IPS-18c (cell line): Measurements from ENCODE around the gene MACROH2A2.
"Not testable (repeated sequence)": the region's sequence is repeated elsewhere in the genome, so short reads cannot be mapped to it uniquely, and the experiment has no call there.

Source experiments
- H3K4me3 ChIP-seq: 2 replicates; pipeline ENCODE4 v1.7.0; 2013; ENCODE audit warnings: low read depth, mild to moderate bottlenecking, low read length, moderate library complexity; ENCODE audit not compliant: insufficient read depth
- H3K9me3 ChIP-seq: one replicate; pipeline ENCODE4 v1.6.1; 2013; ENCODE audit warnings: mild to moderate bottlenecking, low read length, moderate library complexity; ENCODE audit not compliant: control insufficient read depth, insufficient read depth

MACROH2A2 gene

DNA sequence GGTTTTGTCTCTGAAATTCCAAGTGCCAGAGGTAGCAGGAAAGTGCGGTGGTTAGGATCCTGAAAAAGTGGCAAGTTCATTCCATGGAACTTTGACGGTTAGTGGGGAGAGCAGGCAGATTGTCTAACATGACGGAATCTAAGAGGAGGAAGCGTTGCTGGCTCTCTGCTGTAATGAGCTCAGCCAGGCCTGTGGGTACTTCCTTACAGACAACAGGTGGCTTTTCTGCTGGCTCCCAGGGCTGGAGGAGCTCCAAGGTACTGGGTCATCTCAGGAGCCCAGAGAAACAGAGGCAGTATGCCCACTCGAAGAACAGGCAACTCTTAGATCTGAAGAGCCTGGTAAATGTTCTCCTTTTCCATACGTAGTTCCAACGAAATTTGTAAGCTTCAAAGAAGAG lies 83.0 kb downstream of the MACROH2A2 start:
- Histone ChIP-seq H3K9me3 (no peaks in the 10 kb centered on the region), H3K4me3 (no peak overlapping the region)

DNA sequence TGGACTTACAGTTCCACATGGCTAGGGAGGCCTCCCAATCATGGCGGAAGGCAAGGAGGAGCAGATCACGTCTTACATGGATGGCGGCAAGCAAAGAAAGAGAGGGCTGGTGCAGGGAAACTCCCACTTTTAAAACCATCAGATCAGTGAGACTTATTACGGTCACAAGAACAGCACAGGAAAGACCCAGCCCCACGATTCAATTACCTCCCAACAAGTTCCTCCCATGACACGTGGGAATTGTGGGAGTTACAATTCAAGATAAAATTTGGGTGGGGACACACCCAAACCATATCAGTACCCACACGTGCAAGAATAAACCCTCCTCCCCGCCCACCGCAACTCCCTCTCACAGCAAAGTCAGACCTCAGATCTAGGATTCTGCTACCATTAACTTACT lies 84.5 kb downstream of the MACROH2A2 start:
- no peak overlapping the region for H3K4me3 ChIP-seq

GRCh38 chr10:70137927-70138883 lies 85.6 kb downstream of the MACROH2A2 start:
- Histone ChIP-seq H3K9me3 (no peaks in the 10 kb centered on the region), H3K4me3 (no peak overlapping the region)

More for the DNA sequence above, 84.5 kb downstream of the MACROH2A2 start:
- no peaks in the 10 kb centered on the region for H3K9me3 ChIP-seq

DNA sequence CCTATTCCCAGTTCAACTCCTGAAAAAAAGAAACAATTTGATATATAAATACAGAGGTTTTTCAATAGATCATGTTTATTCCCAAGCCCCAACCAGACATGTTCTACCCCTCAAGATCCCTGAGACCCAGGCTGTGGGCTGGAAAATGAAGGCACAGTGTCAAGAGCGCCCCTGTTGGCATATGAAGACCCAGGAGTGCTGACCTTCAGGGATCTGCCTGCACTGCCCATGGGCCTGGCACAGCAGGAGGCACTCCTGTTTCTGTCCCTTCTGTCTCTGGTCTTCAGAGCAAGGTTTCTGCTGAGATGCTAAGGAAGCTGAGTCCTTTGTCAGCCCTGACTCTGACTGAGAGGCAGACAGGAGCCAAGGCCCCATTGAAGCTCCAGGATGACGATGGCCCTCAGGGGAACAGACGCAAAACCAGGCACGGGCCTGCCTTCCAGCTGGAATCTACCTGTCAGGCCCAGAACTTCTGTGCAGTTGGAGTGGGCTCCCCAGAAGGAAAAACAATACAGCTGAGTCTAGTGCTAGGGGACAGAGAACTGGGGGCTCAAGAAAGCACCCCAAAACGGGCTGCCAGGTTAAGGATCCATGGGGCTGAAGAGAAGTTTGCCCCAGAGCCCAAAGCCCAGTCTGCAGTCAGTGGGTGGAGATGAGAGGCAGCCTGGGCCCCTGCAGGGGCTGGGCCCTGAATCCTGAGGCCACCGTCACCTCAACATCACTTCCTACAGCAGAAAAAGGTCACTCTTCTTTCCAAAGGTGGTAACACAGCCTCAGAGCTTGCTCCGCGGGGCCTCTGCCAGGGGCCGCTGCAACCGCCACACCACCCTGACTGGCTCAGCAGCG lies 86.7 kb downstream of the MACROH2A2 start:
- Histone ChIP-seq H3K4me3 (no peak overlapping the region), H3K9me3 (no peaks in the 10 kb centered on the region)

DNA sequence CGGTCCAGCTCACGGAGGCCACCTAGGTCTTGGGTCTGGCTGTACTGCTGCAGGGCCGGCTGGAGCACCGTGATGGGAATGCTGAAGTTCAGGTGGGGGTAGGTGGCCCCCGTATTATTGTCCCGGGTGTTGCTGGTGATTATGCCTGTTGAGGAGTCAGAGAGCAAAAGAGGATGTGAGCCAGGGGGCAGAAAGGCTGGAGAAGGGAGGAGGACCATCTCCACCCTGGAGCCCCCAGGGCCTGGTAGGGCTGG lies 87.3 kb downstream of the MACROH2A2 start:
- Histone ChIP-seq H3K4me3 (no peak overlapping the region), H3K9me3 (no peaks in the 10 kb centered on the region)

GRCh38 chr10:70140297-70140696 lies 87.7 kb downstream of the MACROH2A2 start:
- Histone ChIP-seq H3K4me3 (no peak overlapping the region), H3K9me3 (no peaks in the 10 kb centered on the region)

GRCh38 chr10:70142555-70142954 lies 89.9 kb downstream of the MACROH2A2 start:
- H3K4me3 ChIP-seq, result no peak overlapping the region
- no peaks in the 10 kb centered on the region for H3K9me3 ChIP-seq

DNA sequence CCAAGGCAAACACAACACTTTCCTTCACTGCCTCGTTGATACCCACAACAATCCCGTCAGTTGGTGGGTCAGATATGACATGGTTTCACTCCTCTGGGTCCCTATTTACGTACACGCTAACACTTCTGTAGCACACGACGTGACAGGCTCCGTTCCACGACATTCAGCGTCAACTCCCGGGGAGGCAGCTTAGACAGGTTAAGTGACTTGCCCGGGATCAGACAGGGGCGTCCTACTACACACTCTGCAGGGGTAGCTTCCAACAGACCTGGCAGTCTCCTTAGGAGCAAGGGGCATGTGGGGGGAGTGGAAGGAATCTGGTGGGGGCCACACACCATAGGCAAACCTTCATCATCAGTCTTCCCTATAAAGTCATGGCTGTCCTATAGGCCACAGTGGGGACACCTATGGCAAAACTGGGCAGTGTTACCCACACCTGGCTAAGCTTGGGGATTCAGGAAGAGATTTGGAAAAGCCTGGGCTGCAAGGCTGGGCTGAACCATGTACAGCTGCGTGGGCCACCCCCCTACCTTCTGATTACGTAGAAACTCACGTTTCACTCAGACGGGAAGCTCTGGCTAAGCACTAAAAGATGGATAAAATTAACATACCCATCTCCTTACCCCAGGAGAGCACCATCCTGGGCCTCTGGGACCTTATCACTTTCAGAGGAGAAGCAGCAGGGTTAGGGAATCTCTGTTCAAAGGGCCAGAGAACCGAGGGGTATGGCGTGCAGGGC lies 91.9 kb downstream of the MACROH2A2 start:
- Histone ChIP-seq H3K9me3 (no peaks in the 10 kb centered on the region), H3K4me3 (0 out of 2 replicates have a peak overlapping the region, but pooled peaks have one; percentile 77)

DNA sequence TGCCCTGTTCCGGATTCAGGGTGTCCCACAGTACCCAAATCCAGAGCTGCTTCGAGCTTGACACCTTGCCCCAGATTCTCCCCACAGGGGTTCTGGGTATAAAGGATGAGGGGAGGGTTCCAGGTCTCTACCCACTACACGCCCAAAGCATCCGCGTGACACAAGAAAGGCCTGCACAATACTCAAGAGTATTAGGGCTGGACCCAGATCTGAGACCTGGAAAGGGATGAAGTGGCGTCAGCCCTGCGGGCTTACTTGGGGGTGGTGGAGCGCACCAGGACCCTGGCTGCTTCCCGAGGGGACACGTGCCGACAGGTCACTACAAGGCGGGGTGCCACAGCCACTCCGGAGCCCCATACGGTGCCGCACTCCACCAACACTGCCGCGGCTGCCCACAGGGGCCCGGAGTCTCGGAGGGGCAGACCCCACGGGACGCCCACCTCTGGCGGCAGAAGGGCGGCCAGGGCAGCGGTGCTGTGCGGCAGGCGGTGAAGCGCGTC lies 92.6 kb downstream of the MACROH2A2 start:
- Histone ChIP-seq H3K4me3 (peak overlapping the region; percentile 77), H3K9me3 (no peaks in the 10 kb centered on the region)

- Histone ChIP-seq H3K9me3 (no peaks in the 10 kb centered on the region), H3K4me3 (peak overlapping the region; percentile 77)
These were observed 93.2 kb downstream of the MACROH2A2 start for GRCh38 chr10:70145666-70146488.

- Histone ChIP-seq H3K9me3 (no peaks in the 10 kb centered on the region), H3K4me3 (peak within 1 kb of the TSS; percentile 77)
These were observed 94.0 kb downstream of the MACROH2A2 start, which contains the start of gene TYSND1 for GRCh38 chr10:70146489-70147258. TSS of gene TYSND1 (minus strand) at chr10:70146700. CDS start at chr10:70146586, 114 bp downstream.

DNA sequence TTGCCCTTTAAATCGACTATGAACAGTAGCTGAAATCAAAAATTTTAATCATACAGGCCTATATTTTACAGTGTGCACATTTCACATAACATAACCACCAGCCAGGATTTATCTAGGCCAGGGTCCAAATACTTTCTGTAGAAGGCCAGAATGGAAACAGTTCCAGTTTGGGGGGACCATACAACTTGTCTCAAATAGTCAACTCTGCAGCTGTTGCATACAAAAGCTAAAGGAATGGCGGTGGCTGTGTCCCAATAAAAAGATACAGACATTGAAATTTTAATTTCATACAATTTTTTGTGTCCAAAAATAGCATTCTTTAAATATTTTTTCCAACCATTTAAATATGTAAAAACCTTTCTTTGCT lies 94.6 kb downstream of the MACROH2A2 start:
- Histone ChIP-seq H3K9me3 (no peaks in the 10 kb centered on the region), H3K4me3 (peak overlapping the region; percentile 39; the same call in 1 of the 2 replicates)

DNA sequence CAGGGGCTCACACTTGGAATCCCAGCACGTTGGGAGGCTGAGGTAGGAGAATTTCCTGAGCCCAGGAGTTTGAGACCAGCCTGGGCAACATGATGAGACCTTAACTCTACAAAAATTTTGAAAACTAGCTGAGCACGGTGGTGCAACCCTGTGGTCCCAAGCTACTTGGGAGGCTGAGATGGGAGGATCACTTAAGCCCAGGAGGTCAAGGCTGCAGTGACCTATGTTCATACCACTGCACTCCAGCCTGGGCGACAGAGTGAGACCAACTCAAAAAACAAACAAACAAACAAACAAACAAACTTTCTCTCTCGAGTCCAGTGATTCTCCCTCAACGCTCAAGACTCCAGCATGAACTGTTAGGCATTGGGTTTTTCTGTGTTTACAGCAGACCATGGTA lies 95.9 kb downstream of the MACROH2A2 start:
- no peak overlapping the region for H3K4me3 ChIP-seq
- no peaks in the 10 kb centered on the region for H3K9me3 ChIP-seq

DNA sequence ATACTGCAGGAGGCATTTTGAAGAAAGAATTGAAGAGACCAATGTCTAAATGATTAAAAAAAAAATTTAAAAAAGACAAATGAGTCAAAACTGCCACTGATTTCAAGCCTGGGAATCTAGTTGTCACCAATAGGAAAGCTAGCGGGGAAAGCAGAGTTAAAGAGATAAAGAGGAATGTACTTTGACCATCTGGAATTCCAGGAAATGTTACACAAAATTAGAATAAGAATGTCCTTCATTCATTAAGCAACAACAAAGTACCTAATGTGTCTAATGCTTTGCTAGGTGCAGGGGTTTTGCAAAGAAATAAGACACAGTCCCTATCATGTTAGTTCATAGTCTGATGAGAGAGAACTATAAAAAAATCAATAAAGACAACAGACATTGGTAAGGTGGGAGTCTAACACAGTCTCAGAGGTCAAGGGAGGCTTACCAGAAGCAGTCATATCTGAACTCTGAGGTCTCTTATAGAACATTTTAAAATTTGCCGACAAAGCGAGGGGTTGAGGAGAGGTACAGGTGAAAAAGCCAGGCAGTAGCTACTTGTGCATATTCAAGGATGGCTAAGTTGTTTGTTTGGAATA lies 102.7 kb downstream of the MACROH2A2 start:
- Histone ChIP-seq H3K4me3 (no peak overlapping the region), H3K9me3 (no peaks in the 10 kb centered on the region)

DNA sequence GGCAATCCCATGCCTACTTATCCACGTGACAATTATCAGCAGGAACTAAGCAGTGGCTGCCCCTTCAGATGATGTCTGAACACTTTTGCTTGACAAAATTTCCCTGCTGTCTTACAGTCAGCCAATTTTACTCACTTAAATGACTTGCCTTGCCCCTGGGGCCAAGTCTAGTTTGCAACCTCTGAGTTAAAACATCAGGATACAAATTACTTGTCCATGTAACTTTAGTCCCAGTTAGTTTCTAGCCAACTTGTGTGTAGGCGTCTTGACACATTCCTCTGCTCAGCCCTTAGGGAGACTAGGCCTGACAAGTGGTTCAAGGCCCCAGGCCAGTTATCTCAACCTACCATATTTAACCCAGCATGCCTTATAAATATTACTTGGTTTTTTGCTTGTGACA lies 105.5 kb downstream of the MACROH2A2 start:
- H3K4me3 ChIP-seq, result no peak overlapping the region
- no peaks in the 10 kb centered on the region for H3K9me3 ChIP-seq

- H3K4me3 ChIP-seq, H3K9me3 ChIP-seq: not testable (repeated sequence)
These were observed 106.7 kb downstream of the MACROH2A2 start for GRCh38 chr10:70159366-70159765.
